ENCODE results near the gene ARFIP1. TPM values are rescaled to one million over a fixed set of nuclear protein-coding genes. Genes with fewer than 3 reads are reported as not detected.

The ARFIP1 gene
- total and polyA plus RNA-seq, 4 experiments from 2014 or later = 12.5 to 16.5 (median 14.1) TPM

GRCh38 chr4:152925851-152926250, 146.1 kb downstream of the ARFIP1 start:
- Histone ChIP-seq H3K4me1 (ENCODE audit: insufficient read depth, low read length) (no peaks in the 10 kb centered on the region), H3K27ac (ENCODE audit: low read depth, low read length) (no peak overlapping the region), H3K9me3 (ENCODE audit: control insufficient read depth in 1 of 2, low read length in 2 of 2) (no peaks in the 10 kb centered on the region), H3K27me3 (ENCODE audit: insufficient read depth, low read length) (no peaks in the 10 kb centered on the region), H3K36me3 (ENCODE audit: insufficient read depth, low read length) (no peaks in the 10 kb centered on the region), H3K4me3 (ENCODE audit: low read length in 2 of 2) (no peak overlapping the region)
- H3K27ac Mint-ChIP-seq = no peak overlapping the region
- ChIA-PET POLR2A (ENCODE audit: partially characterized antibody) (no interaction called here), CTCF (ENCODE audit: partially characterized antibody) (interaction anchor here (0.7 kb wide), 1 partner anchor 54 kb away, joined by 3 read pairs; no protein-coding TSS in a partner anchor)
- peaks cover 0 to 9% (median 6%) of the 10 kb centered on the region in 8 donors for H3K9me3 Mint-ChIP-seq
- no peak overlapping the region for H3K4me3 Mint-ChIP-seq
- DNase-seq = no peak
- intact Hi-C loops (cut with micrococcal nuclease) = no loop called here
- peaks cover 2 to 15% of the 10 kb centered on the region in 2 donors for H3K36me3 Mint-ChIP-seq
- H3K4me1 Mint-ChIP-seq = no peaks in the 10 kb centered on the region
- H3K27me3 Mint-ChIP-seq = peaks cover 6 to 17% of the 10 kb centered on the region in 2 donors

- H3K27ac ChIP-seq (ENCODE audit: low read depth, low read length) = no peak overlapping the region
- no peak for DNase-seq
- Mint-ChIP-seq H3K4me3 (no peak overlapping the region), H3K9me3 (peaks cover 0 to 3% (median under 1%) of the 10 kb centered on the region in 8 donors), H3K4me1 (no peaks in the 10 kb centered on the region), H3K36me3 (peaks cover 0 to 11% of the 10 kb centered on the region in 2 donors), H3K27ac (no peak overlapping the region), H3K27me3 (peaks cover 5 to 17% of the 10 kb centered on the region in 2 donors)
- POLR2A ChIA-PET (ENCODE audit: partially characterized antibody) = no interaction called here
- intact Hi-C loops (cut with micrococcal nuclease) = no loop called here
- no peaks in the 10 kb centered on the region for H3K4me1 ChIP-seq (ENCODE audit: insufficient read depth, low read length)
- no peaks in the 10 kb centered on the region for H3K27me3 ChIP-seq (ENCODE audit: insufficient read depth, low read length)
- H3K36me3 ChIP-seq (ENCODE audit: insufficient read depth, low read length) = no peaks in the 10 kb centered on the region
- no peaks in the 10 kb centered on the region for H3K9me3 ChIP-seq (ENCODE audit: control insufficient read depth in 1 of 2, low read length in 2 of 2)
- no peak overlapping the region for H3K4me3 ChIP-seq (ENCODE audit: low read length in 2 of 2)
- CTCF ChIA-PET (ENCODE audit: partially characterized antibody) = no interaction called here
Measured at GRCh38 chr4:152926959-152927358, 147.2 kb downstream of the ARFIP1 start.

GRCh38 chr4:152927737-152928136, 148.0 kb downstream of the ARFIP1 start:
- ChIA-PET CTCF (ENCODE audit: partially characterized antibody) (no interaction called here), POLR2A (ENCODE audit: partially characterized antibody) (no interaction called here)
- Mint-ChIP-seq H3K36me3 (peaks cover 0 to 10% of the 10 kb centered on the region in 2 donors), H3K27ac (no peak overlapping the region), H3K27me3 (peaks cover 6 to 19% of the 10 kb centered on the region in 2 donors), H3K4me3 (no peak overlapping the region), H3K4me1 (no peaks in the 10 kb centered on the region), H3K9me3 (peaks cover 0 to 2% (median 0%) of the 10 kb centered on the region in 8 donors)
- no peaks in the 10 kb centered on the region for H3K9me3 ChIP-seq (ENCODE audit: control insufficient read depth in 1 of 2, low read length in 2 of 2)
- no peaks in the 10 kb centered on the region for H3K4me1 ChIP-seq (ENCODE audit: insufficient read depth, low read length)
- no peaks in the 10 kb centered on the region for H3K36me3 ChIP-seq (ENCODE audit: insufficient read depth, low read length)
- no peak for DNase-seq
- H3K4me3 ChIP-seq (ENCODE audit: low read length in 2 of 2) = no peak overlapping the region
- intact Hi-C loops (cut with micrococcal nuclease) = no loop called here
- no peaks in the 10 kb centered on the region for H3K27me3 ChIP-seq (ENCODE audit: insufficient read depth, low read length)
- no peak overlapping the region for H3K27ac ChIP-seq (ENCODE audit: low read depth, low read length)

- intact Hi-C loops (cut with micrococcal nuclease) = no loop called here
- Mint-ChIP-seq H3K27me3 (peaks cover 10 to 25% of the 10 kb centered on the region in 2 donors), H3K4me3 (no peak overlapping the region), H3K27ac (no peak overlapping the region), H3K36me3 (peaks cover 0 to 10% of the 10 kb centered on the region in 2 donors), H3K4me1 (no peaks in the 10 kb centered on the region), H3K9me3 (peaks cover 0 to 2% (median 0%) of the 10 kb centered on the region in 8 donors)
- H3K36me3 ChIP-seq (ENCODE audit: insufficient read depth, low read length) = no peaks in the 10 kb centered on the region
- no peaks in the 10 kb centered on the region for H3K9me3 ChIP-seq (ENCODE audit: control insufficient read depth in 1 of 2, low read length in 2 of 2)
- CTCF ChIA-PET (ENCODE audit: partially characterized antibody) = no interaction called here
- no peaks in the 10 kb centered on the region for H3K4me1 ChIP-seq (ENCODE audit: insufficient read depth, low read length)
- H3K4me3 ChIP-seq (ENCODE audit: low read length in 2 of 2) = no peak overlapping the region
- DNase-seq = no peak
- POLR2A ChIA-PET (ENCODE audit: partially characterized antibody) = no interaction called here
- no peak overlapping the region for H3K27ac ChIP-seq (ENCODE audit: low read depth, low read length)
- H3K27me3 ChIP-seq (ENCODE audit: insufficient read depth, low read length) = no peaks in the 10 kb centered on the region
Measured at GRCh38 chr4:152928286-152928685, 148.5 kb downstream of the ARFIP1 start.

GRCh38 chr4:152929888-152930287, 150.1 kb downstream of the ARFIP1 start:
- H3K27ac ChIP-seq (ENCODE audit: low read depth, low read length) = no peak overlapping the region
- intact Hi-C loops (cut with micrococcal nuclease) = no loop called here
- Mint-ChIP-seq H3K27ac (no peak overlapping the region), H3K36me3 (peaks cover 0 to 10% of the 10 kb centered on the region in 2 donors), H3K27me3 (peaks cover 21 to 37% of the 10 kb centered on the region in 2 donors), H3K4me3 (no peak overlapping the region), H3K9me3 (no peaks in the 10 kb centered on the region), H3K4me1 (peaks cover 1 to 6% (median 4%) of the 10 kb centered on the region in 4 donors)
- H3K27me3 ChIP-seq (ENCODE audit: insufficient read depth, low read length) = peaks cover 5% of the 10 kb centered on the region
- H3K4me1 ChIP-seq (ENCODE audit: insufficient read depth, low read length) = peaks cover 3% of the 10 kb centered on the region
- POLR2A ChIA-PET (ENCODE audit: partially characterized antibody) = no interaction called here
- no peak for DNase-seq
- no peaks in the 10 kb centered on the region for H3K36me3 ChIP-seq (ENCODE audit: insufficient read depth, low read length)
- CTCF ChIA-PET (ENCODE audit: partially characterized antibody) = no interaction called here
- H3K9me3 ChIP-seq (ENCODE audit: control insufficient read depth in 1 of 2, low read length in 2 of 2) = no peaks in the 10 kb centered on the region
- no peak overlapping the region for H3K4me3 ChIP-seq (ENCODE audit: low read length in 2 of 2)

GRCh38 chr4:152935143-152935542, 155.4 kb downstream of the ARFIP1 start:
- no peak for DNase-seq
- Histone ChIP-seq H3K4me3 (ENCODE audit: low read length in 2 of 2) (no peak overlapping the region), H3K4me1 (ENCODE audit: insufficient read depth, low read length) (peaks cover 20% of the 10 kb centered on the region), H3K36me3 (ENCODE audit: insufficient read depth, low read length) (no peaks in the 10 kb centered on the region), H3K27ac (ENCODE audit: low read depth, low read length) (no peak overlapping the region), H3K9me3 (ENCODE audit: control insufficient read depth in 1 of 2, low read length in 2 of 2) (no peaks in the 10 kb centered on the region), H3K27me3 (ENCODE audit: insufficient read depth, low read length) (peaks cover 30% of the 10 kb centered on the region)
- Mint-ChIP-seq H3K9me3 (peaks cover 0 to 3% (median 0%) of the 10 kb centered on the region in 8 donors), H3K4me3 (peak overlapping the region; percentile 58 to 84 (median 73)), H3K36me3 (peaks cover 0 to 4% of the 10 kb centered on the region in 2 donors), H3K27me3 (peaks cover 44 to 47% of the 10 kb centered on the region in 2 donors), H3K27ac (no peak overlapping the region), H3K4me1 (peaks cover 13 to 30% (median 21%) of the 10 kb centered on the region in 4 donors)
- ChIA-PET CTCF (ENCODE audit: partially characterized antibody) (no interaction called here), POLR2A (ENCODE audit: partially characterized antibody) (no interaction called here)
- intact Hi-C loops (cut with micrococcal nuclease) = no loop called here

- Mint-ChIP-seq H3K27ac (peak within 1 kb of the TSS in 1 of 7 donors; percentile 57), H3K36me3 (peaks cover 0 to 4% of the 10 kb centered on the region in 2 donors), H3K27me3 (peaks cover 46 to 50% of the 10 kb centered on the region in 2 donors), H3K9me3 (peaks cover 0 to 3% (median 0%) of the 10 kb centered on the region in 8 donors), H3K4me3 (peak within 1 kb of the TSS; percentile 63 to 84 (median 76)), H3K4me1 (peaks cover 13 to 30% (median 21%) of the 10 kb centered on the region in 4 donors)
- intact Hi-C loops (cut with micrococcal nuclease) = no loop called here
- Histone ChIP-seq H3K36me3 (ENCODE audit: insufficient read depth, low read length) (no peaks in the 10 kb centered on the region), H3K27me3 (ENCODE audit: insufficient read depth, low read length) (peaks cover 32% of the 10 kb centered on the region), H3K4me1 (ENCODE audit: insufficient read depth, low read length) (peaks cover 20% of the 10 kb centered on the region), H3K27ac (ENCODE audit: low read depth, low read length) (no peak within 1 kb of the TSS), H3K9me3 (ENCODE audit: control insufficient read depth in 1 of 2, low read length in 2 of 2) (no peaks in the 10 kb centered on the region), H3K4me3 (ENCODE audit: low read length in 2 of 2) (peak within 1 kb of the TSS; percentile 17 to 54)
- ChIA-PET CTCF (ENCODE audit: partially characterized antibody) (no interaction called here), POLR2A (ENCODE audit: partially characterized antibody) (no interaction called here)
- peak in 2 of 5 donors; percentile 11 to 19 for DNase-seq
Measured at GRCh38 chr4:152935631-152936445, 156.1 kb downstream of the ARFIP1 start, which contains the start of gene FHDC1. Gene FHDC1, plus strand, starts transcription at chr4:152936323. Its CDS starts 6,735 bp downstream, at chr4:152943058.

All from CD4-positive, alpha-beta memory T cell (primary cell).